K562 (cell line): ENCODE data around the gene TMEM120B. TPM values are rescaled to one million over a fixed set of nuclear protein-coding genes. Genes with fewer than 3 reads are reported as not detected.

Experiments used
- ATAC-seq: fragments of 200-7000 bp; cut with Tn5 transposase; 3 replicates; pipeline ENCODE4 v1.9.1; 2020; ENCODE audit warnings: moderate library complexity
- BruUV-seq: library from RNA; stranded (reverse); fragments of 400-500 nt; replicated peaks from 2 replicates; lab custom pipeline; 2021; lab: Mats Ljungman, UMichigan
- CTCF ChIA-PET: fragments of 300-600 bp; formaldehyde crosslinking; extraction: SDS; loops from one replicate; lab custom pipeline; 2021; ENCODE audit warnings: low intra/inter-chr PET ratio; lab: Yijun Ruan, JAX
- POLR2A ChIA-PET: fragments of 300-600, 350-650 bp; sonication (Branson Sonifier 250); formaldehyde crosslinking; extraction: SDS; loops from one replicate; lab custom pipeline; 2021; ENCODE audit warnings: antibody characterized with exemption, inconsistent platforms; lab: Yijun Ruan, JAX
- DNase-seq, 4 experiments: peaks; one replicate each; pipeline versions ENCODE4 v3.0.0 to v3.0.0-alpha.2; 2011 to 2018; ENCODE audit warnings: low spot score in 3 of 4, mixed read lengths in 3 of 4; ENCODE audit errors: extremely low read depth in 1 of 4
- FAIRE-seq: peaks from 2 replicates; lab custom pipeline; 2011; peaks lifted over from hg19 to GRCh38; lab: Jason Lieb, UNC
- H2AFZ ChIP-seq: 2 replicates; pipeline ENCODE4 v1.6.0; 2011; ENCODE audit warnings: low read depth, low read length, control low read depth, inconsistent platforms
- H3K27ac ChIP-seq: fragments of 200-600 bp; 3 replicates; pipeline ENCODE4 v1.8.0; 2011; ENCODE audit warnings: low read depth, mild to moderate bottlenecking, control low read depth, inconsistent platforms, low read length, moderate library complexity, mixed read lengths; ENCODE audit errors: extremely low read depth
- H3K27me3 ChIP-seq, 2 experiments: fragments of 300-600 bp in 1 of 2; 2 replicates in 1 of 2; 3 replicates in 1 of 2; pipeline versions ENCODE4 v1.6.0 to v1.8.0; 2011; ENCODE audit warnings: inconsistent platforms in 2 of 2, low read length in 2 of 2, mild to moderate bottlenecking in 1 of 2, mixed read lengths in 1 of 2, moderate library complexity in 1 of 2; ENCODE audit not compliant: control insufficient read depth in 2 of 2, insufficient read depth in 2 of 2
- H3K36me3 ChIP-seq: fragments of 300-600 bp; 3 replicates; pipeline ENCODE4 v1.8.0; 2011; ENCODE audit warnings: mild to moderate bottlenecking, low read length, inconsistent platforms; ENCODE audit not compliant: control insufficient read depth, insufficient read depth
- H3K4me1 ChIP-seq, 2 experiments: fragments of 200-600 bp in 1 of 2; replicated peaks in 1 of 2; 2 replicates in 1 of 2; 3 replicates in 1 of 2; pipeline versions ENCODE4 v1.5.1 to v1.8.0; 2011; ENCODE audit warnings: inconsistent platforms in 2 of 2, low read length in 2 of 2, mild to moderate bottlenecking in 1 of 2, mixed read lengths in 1 of 2, moderate library complexity in 1 of 2; ENCODE audit not compliant: control insufficient read depth in 2 of 2, insufficient read depth in 2 of 2
- H3K4me2 ChIP-seq: 2 replicates; pipeline ENCODE4 v1.6.1; 2011; ENCODE audit warnings: low read length, control low read depth, inconsistent platforms, mixed read lengths; ENCODE audit not compliant: insufficient read depth
- H3K4me3 ChIP-seq: fragments of 200-600 bp; sonication (generic), shearing (Covaris generic); 2 replicates; pipeline ENCODE4 v1.5.1; 2016; ENCODE audit warnings: control low read depth, inconsistent platforms
- H3K79me2 ChIP-seq: fragments of 200-600 bp; 3 replicates; pipeline ENCODE4 v1.8.0; 2011; ENCODE audit warnings: low read length, inconsistent platforms; ENCODE audit not compliant: control insufficient read depth, insufficient read depth
- H3K9ac ChIP-seq, 2 experiments: 2 replicates each; pipeline versions ENCODE4 v1.6.0 to v1.6.1; 2011; ENCODE audit warnings: low read depth in 2 of 2, low read length in 2 of 2, control low read depth in 1 of 2, inconsistent platforms in 1 of 2, mild to moderate bottlenecking in 1 of 2, mixed read lengths in 1 of 2; ENCODE audit not compliant: insufficient read depth in 1 of 2
- H3K9me1 ChIP-seq: one replicate; pipeline ENCODE4 v1.6.0; 2011; ENCODE audit warnings: inconsistent platforms, mild to moderate bottlenecking, low read length, moderate library complexity; ENCODE audit not compliant: control insufficient read depth, insufficient read depth
- H3K9me3 ChIP-seq: replicated peaks from 2 replicates; pipeline ENCODE4 v1.5.1; 2011; ENCODE audit warnings: low read depth, low read length, inconsistent platforms; ENCODE audit not compliant: control insufficient read depth, insufficient read depth
- H4K20me1 ChIP-seq: replicated peaks from 2 replicates; pipeline ENCODE4 v1.6.1; 2011; ENCODE audit warnings: low read length, inconsistent platforms, mixed read lengths; ENCODE audit not compliant: control insufficient read depth, insufficient read depth
- BDP1 ChIP-seq: IDR thresholded peaks from 3 replicates; pipeline ENCODE4 v1.6.1; 2011; ENCODE audit not compliant: insufficient read length, insufficient read depth
- BRF2 ChIP-seq: IDR thresholded peaks from 3 replicates; pipeline ENCODE4 v1.6.1; 2011; ENCODE audit warnings: borderline replicate concordance, mild to moderate bottlenecking; ENCODE audit not compliant: insufficient read length, insufficient read depth
- CBFB ChIP-seq: sonication (generic); formaldehyde crosslinking; IDR thresholded peaks from 2 replicates; pipeline ENCODE4 v1.4.0; 2020; ENCODE audit warnings: mild to moderate bottlenecking, missing genetic modification reagents
- CLOCK ChIP-seq: fragments of 250-450 bp; sonication (Bioruptor Pico); IDR thresholded peaks from 2 replicates; pipeline ENCODE4 v1.4.0; 2020; ENCODE audit warnings: mild to moderate bottlenecking, moderate library complexity, borderline replicate concordance
- ETV1 ChIP-seq: fragments of 450-650 bp; conservative IDR thresholded peaks from 2 replicates; pipeline ENCODE4 v1.6.1; 2016; ENCODE audit warnings: missing genetic modification characterization, control low read depth, low read depth, missing compliant biosample characterization
- GABPA ChIP-seq: fragments of 200-800 bp; sonication (Bioruptor generic); conservative IDR thresholded peaks from 2 replicates; pipeline ENCODE4 v1.6.1; 2016; ENCODE audit warnings: low read depth, missing genetic modification characterization, missing compliant biosample characterization
- HMG20B ChIP-seq: fragments of 250-450 bp; sonication (Bioruptor Pico); IDR thresholded peaks from 2 replicates; pipeline ENCODE4 v1.5.0; 2021; ENCODE audit warnings: mild to moderate bottlenecking
- HMGXB4 ChIP-seq: sonication (generic); formaldehyde crosslinking; IDR thresholded peaks from 2 replicates; pipeline ENCODE4 v1.8.1; 2023; ENCODE audit warnings: mild to moderate bottlenecking, missing genetic modification reagents
- ILF3 ChIP-seq: fragments of 450-650 bp; IDR thresholded peaks from 2 replicates; pipeline ENCODE4 v1.6.1; 2018; ENCODE audit warnings: antibody characterized with exemption, mild to moderate bottlenecking, moderate library complexity, borderline replicate concordance
- POLR2H ChIP-seq: IDR thresholded peaks from 2 replicates; pipeline ENCODE4 v1.6.1; 2016; ENCODE audit warnings: missing genetic modification characterization, low read depth, mild to moderate bottlenecking, control low read depth, missing compliant biosample characterization, moderate library complexity
- PRPF4 ChIP-seq: fragments of 200-400 bp; formaldehyde crosslinking; IDR thresholded peaks from one replicate; pipeline ENCODE4 v1.6.1; 2017; ENCODE audit warnings: low read length, low read depth, mild to moderate bottlenecking; ENCODE audit not compliant: insufficient read depth, poor library complexity, severe bottlenecking
- PTBP1 ChIP-seq: fragments of 200-400 bp; formaldehyde crosslinking; IDR thresholded peaks from 2 replicates; pipeline ENCODE4 v1.6.1; 2017; ENCODE audit warnings: low read depth, low read length
- PTRF ChIP-seq: fragments of 450-650 bp; IDR thresholded peaks from 2 replicates; pipeline ENCODE4 v1.6.1; 2016; ENCODE audit warnings: mild to moderate bottlenecking, missing genetic modification characterization, missing compliant biosample characterization
- RNF219 ChIP-seq: fragments of 250-450 bp; sonication (Bioruptor Pico); IDR thresholded peaks from 2 replicates; pipeline ENCODE4 v1.5.0; 2022; ENCODE audit warnings: mild to moderate bottlenecking
- ZNF696 ChIP-seq: fragments of 250-450 bp; sonication (Bioruptor Pico); conservative IDR thresholded peaks from 2 replicates; pipeline ENCODE4 v1.4.0; 2020; ENCODE audit warnings: mild to moderate bottlenecking, moderate library complexity
- WGBS: fragments of 100-300 bp; shearing (Covaris generic); methylation state at CpG from one replicate; pipeline ENCODE4 v1.1.6; 2016; ENCODE audit warnings: low coverage, mixed read lengths; ENCODE audit not compliant: insufficient coverage; ENCODE audit errors: missing lambda C conversion rate; 5-methylcytosine and 5-hydroxymethylcytosine counted together
- in situ Hi-C: fragments of 300-500 bp; cut with MboI; formaldehyde crosslinking; loops from 4 replicates; pipeline ENCODE4 v1.15.0; 2018; ENCODE audit warnings: inconsistent platforms, mixed read lengths
- intact Hi-C: fragments of 100-400 bp; cut with micrococcal nuclease; formaldehyde crosslinking; loops from 2 replicates; pipeline ENCODE4 v1.14.2; 2022
- polyA plus RNA-seq, 8 experiments: library from polyadenylated mRNA; depleted of rRNA in 4 of 8; stranded (reverse) in 5 of 8; unstranded in 3 of 8; fragments of >200 nt; fragmentation: Nextera tagmentation in 2 of 8; fragmentation: Illumina TruSeq in 1 of 8; extraction: Ambion mirVana in 2 of 8; extraction: Trizol in 1 of 8; gene quantifications; 2 replicates each; pipeline versions ENCODE4 v1.2.1 to v1.2.3, GENCODE V29; 2011 to 2014; ENCODE audit warnings: inconsistent platforms in 1 of 8, missing spikeins in 1 of 8
- total RNA-seq, 7 experiments: library from RNA; depleted of rRNA in 6 of 7; stranded (reverse); fragments of >200 nt in 6 of 7; fragmentation: Illumina TruSeq in 2 of 7; extraction: Trizol in 2 of 7; gene quantifications; 2 replicates each; pipeline versions ENCODE4 v1.2.1 to v1.2.3, GENCODE V29; 2011 to 2021; ENCODE audit warnings: low replicate concordance in 1 of 7

The TMEM120B gene
- total and polyA plus RNA-seq, 9 of the 15 experiments (the other 6 are each of a cell fraction or from before 2014, with no cell fraction given): 1.7 to 18.6 (median 7.4) TPM

- H3K9me1 ChIP-seq: peaks cover 4% of the 10 kb centered on the region
- H3K36me3 ChIP-seq: peaks cover 41% of the 10 kb centered on the region
- peak in 2 of 4 experiments; percentile 25 to 33 for DNase-seq
- H3K27me3 ChIP-seq: no peaks in the 10 kb centered on the region
- peak overlapping the region; percentile 56 for H3K4me2 ChIP-seq
- no peaks in the 10 kb centered on the region for H3K9me3 ChIP-seq
- POLR2A ChIA-PET: interaction anchor here (0.6 to 2.1 kb wide), 11 partner anchors 10 to 1121 kb away, joined by 3 to 11 read pairs (median 4); partner anchors contain the start of gene TMEM120B
- peak; percentile 3; the same call in 1 of the 3 replicates for ATAC-seq
- no peak for FAIRE-seq
- peak overlapping the region; percentile 55 to 67; a peak in 3 of 4 replicates for H3K9ac ChIP-seq
- WGBS: 36% methylated on average over 4 of the region's 13 CpGs
- in situ Hi-C loops: no loop called here
- H3K79me2 ChIP-seq: peaks cover 6% of the 10 kb centered on the region; the same call in 1 of the 3 replicates
- H3K4me3 ChIP-seq: no peak overlapping the region
- H3K4me1 ChIP-seq: peaks cover 18 to 26% of the 10 kb centered on the region in 2 experiments
- no TSS peak for BruUV-seq
- H4K20me1 ChIP-seq: 0 out of 2 replicates have a peak, but pooled peaks cover 4% of the 10 kb centered on the region
- peak overlapping the region; percentile 78 for H2AFZ ChIP-seq
- CTCF ChIA-PET: no interaction called here
- peak overlapping the region; percentile 95 for H3K27ac ChIP-seq
- intact Hi-C loops: no loop called here
- no peak for TF ChIP-seq BRF2
- no peak for TF ChIP-seq PRPF4
- TF ChIP-seq CLOCK (CRISPR knock-in tag): no peak
- no peak for TF ChIP-seq CBFB (CRISPR knock-in tag)
- TF ChIP-seq HMGXB4 (CRISPR knock-in tag): no peak
- TF ChIP-seq RNF219: no peak
- no peak for TF ChIP-seq GABPA
- TF ChIP-seq PTRF (tag): 0 out of 2 replicates have a peak, but pooled peaks have one; percentile 23
- no peak for TF ChIP-seq POLR2H
- no peak for TF ChIP-seq PTBP1
- TF ChIP-seq HMG20B (CRISPR knock-in tag): no peak
- no peak for TF ChIP-seq BDP1
- no peak for TF ChIP-seq ETV1 (tag)
- TF ChIP-seq ZNF696 (CRISPR knock-in tag): no peak
- TF ChIP-seq ILF3: no peak
Measured at GRCh38 chr12:121748218-121748570, 35.6 kb downstream of the TMEM120B start.
